CD4-positive, alpha-beta T cell treated with Interleukin-2 at 100 ng/mL for 4 hours (primary cell): ENCODE measurements around the gene SULT1A4.
"Not testable (repeated sequence)": the region's sequence is repeated elsewhere in the genome, so short reads cannot be mapped to it uniquely, and the experiment has no call there.

ENCODE experiments used
- DNase-seq: peaks from one replicate; pipeline ENCODE4 v3.0.0-alpha.2; 2020; ENCODE audit warnings: low spot score

SULT1A4 gene

DNA sequence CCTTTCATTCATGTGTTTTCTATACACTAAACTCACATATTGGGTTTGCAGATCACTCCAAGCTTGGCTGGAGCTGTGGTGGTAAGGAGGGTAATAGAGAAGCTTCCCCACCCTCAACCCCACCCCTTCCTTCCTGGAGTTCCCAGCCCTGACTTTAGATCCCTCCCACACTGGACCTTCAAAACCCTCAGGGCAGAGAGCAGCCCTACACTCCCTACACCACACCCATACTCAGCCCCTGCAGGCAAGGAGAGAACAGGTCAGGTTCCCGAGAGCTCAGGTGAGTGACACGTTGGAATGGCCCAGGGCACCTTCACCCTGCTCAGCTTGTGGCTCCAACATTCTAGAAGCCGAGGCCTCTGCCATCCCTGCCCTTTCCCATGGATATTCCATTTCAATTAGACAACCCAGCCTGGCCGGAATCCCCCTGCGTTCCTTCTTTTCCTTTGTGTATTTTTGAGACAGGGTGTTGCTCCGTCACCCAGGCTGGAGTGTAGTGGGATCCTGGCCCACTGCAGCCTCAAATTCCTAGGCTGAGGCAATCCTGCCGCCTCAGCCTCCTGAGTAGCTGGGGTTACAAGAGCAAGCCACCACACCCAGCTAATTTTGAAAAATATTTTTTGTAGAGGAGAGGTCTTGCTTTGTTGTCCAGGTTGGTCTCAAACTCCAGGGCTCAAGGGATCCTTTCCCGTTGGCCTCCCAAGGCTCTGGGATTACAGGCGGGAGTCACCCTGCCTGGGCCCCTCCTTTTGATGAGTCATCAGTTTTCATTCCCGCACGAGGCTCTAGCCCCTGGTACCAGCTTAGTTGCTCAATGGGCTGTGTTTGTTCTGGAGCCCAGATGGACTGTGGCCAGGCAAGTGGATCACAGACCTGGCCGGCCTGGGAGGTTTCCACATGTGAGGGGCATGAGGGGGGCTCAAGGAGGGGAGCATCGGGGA lies at the start of gene SULT1A4:
Gene SULT1A4, plus strand, starts transcription at position 208 of the 941 bp plus-strand sequence. CDS start 1,473 bp downstream, outside the sequence.
- DNase-seq = not testable (repeated sequence)

DNA sequence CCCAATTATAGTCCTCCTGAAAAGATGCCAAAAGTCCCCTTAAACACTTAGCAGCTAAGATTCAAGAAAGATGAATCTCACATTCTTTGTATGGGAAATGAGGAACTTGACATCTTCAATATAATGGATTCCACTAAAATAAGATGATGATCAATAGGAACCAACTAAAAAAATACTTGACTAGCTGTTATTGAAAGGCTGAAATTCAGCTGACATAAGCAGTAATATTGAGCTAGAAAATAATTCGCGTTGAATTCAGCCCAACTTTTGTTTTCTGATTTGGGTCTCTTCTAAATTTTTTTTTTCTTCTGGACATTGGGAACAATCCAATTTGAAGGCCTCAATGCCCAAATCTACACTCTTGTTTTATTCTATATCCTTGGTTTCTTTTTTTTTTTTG lies 36.1 kb upstream of the SULT1A4 start:
- not testable (repeated sequence) for DNase-seq

DNA sequence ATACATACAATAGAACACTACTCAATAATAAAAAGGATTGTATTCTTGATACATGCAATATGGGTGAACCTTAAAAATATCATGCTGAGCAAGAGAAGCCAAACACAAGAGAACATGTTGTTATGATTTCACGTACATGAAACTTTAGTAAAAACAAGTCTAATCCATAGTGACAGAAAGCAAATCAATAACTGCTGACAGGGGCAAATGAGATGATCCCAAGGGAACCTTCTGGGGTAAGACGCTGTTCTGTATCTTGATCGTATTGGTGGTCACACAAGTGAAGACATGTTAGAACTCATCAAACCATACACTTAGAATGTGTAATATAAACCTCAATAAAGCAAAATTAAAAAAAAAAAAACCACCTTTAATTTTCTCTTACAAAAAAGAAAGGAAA lies 34.3 kb upstream of the SULT1A4 start:
- not testable (repeated sequence) for DNase-seq

DNA sequence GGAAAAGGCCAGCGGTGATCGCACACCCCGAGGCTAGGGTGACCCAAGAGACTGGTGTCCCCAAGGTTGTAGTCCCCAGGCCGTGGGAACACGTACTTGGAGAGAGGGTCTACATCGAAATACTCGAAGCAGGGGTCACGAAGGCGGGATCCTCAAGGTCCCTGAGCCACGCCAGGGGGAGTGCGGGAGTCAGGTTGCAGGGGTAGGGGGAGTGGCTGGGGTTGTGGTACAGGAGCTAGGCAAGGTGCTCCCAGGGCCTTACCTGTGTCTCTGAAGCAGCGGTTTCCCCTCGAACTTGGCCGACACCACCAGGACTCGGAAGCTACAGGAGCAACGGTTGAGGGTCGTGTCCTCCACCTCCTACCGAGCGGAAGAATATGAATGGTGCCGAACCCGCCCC lies 6.0 kb upstream of the SULT1A4 start:
- DNase-seq = not testable (repeated sequence)

DNA sequence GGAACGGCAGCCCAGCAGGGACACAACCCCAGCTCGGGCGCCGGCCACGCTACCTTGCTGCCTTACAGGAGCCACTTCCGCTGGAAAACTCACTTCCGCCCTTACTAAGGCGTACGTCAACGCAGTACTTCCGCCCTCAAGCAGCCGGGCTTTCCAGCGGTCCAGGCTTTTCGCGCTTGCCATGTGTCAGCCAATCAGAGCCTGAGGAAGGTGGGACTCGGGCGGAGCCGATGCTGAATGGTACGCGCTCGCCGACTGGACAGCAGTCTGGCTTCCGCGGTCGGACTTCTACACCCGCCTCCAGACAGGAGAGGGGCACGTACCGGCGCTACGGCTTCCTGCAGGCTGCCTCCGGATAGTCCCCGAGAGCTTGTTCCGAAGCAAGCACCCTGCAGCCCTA lies 5.4 kb upstream of the SULT1A4 start, which contains the start of the genes BOLA2 and SLX1B:
Gene BOLA2, minus strand, starts transcription at position 83 of the 400 bp plus-strand sequence. CDS start 98 bp downstream, outside the sequence.
Gene SLX1B, plus strand, starts transcription at position 265 of the 400 bp plus-strand sequence.
- DNase-seq = not testable (repeated sequence)

DNA sequence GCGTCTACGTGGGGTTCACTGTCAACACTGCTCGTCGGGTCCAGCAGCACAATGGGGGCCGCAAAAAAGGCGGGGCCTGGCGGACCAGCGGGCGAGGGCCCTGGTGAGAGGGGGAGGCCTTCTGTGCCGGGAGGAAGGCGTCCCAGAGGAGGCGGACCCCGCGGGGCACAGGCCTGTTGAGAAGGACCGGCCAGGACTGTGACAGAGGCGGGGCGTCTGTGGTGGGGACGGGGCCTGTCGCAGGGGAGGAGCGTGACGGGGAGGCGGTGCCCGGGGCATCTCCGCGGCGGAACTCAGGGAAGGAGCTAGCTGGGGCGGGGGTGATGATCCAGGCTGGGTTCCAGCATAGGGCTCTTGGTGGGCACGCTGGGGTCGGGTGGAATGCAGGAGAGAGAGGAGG lies 4.9 kb upstream of the SULT1A4 start:
- not testable (repeated sequence) for DNase-seq

DNA sequence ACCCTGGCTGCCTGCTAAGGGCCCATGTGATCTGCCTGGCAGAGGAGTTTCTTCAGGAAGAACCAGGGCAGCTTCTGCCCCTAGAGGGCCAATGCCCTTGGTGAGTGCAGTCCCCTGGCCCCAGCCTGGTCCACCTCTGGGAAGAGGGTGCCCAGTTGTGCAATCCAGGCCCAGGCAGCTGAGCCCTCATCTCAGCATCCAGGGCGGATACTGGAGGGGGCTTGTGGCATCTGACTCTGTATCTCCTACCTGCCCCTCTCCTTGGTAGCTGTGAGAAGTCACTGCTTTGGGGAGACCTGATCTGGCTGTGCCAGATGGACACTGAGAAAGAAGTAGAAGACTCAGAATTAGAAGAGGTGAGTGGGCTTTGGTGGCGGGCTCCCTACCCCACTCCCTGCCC lies 2.1 kb upstream of the SULT1A4 start:
- DNase-seq = not testable (repeated sequence)

DNA sequence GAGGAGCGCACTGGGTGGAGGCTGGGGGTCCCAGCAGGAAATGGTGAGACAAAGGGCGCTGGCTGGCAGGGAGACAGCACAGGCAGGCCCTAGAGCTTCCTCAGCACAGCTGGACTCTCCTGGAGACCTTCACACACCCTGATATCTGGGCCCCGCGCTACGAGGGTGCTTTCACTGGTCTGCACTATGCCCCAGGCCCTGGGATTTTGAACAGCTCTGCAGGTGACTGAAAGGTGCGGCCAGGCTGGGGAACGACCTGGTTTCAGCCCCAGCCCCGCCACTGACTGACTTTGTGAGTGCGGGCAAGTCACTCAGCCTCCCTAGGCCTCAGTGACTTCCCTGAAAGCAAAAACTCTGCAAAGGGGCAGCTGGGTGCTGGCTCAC lies 926 bp downstream of the SULT1A4 start:
- not testable (repeated sequence) for DNase-seq

DNA sequence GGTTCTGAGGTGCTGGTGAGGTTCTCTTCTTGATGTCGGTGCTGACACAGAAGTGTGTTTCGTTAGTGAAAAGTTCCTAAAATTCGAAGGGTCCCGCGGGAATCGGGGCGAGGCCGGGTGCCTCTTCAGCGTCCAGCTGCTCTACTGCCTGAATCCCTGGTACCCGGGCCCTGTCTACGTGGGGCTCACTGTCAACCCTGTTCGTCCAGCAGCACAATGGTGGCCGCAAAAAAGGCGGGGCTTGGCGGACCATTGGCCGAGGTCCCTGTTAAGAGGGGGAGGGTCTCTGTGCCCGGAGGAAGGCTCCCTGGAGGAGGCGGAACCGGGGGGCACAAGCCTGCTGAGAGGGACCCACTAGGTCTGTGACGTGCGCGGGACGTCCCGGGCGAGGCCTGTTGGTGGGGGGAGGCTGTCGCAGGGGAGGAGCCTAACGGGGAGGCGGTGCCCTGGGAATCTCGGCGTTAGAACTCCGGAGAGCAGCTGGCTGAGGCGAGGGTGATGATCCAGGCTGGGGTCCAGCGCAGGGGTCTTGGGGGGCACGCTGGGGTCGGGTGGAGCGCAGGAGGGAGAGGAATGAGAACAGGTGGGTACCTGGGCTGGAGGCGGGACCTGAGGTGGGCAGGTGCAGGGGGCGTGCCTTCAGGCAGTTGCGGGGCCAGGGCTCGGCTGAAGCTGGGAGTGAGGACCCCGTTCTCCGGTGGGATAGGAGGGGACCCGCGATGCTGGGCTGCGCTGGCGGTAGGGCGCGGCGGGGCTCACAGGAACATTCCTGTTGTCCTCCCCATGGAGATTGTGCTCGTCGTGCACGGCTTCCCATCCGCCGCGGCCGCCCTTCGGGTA lies 6.5 kb downstream of the SULT1A4 start:
- not testable (repeated sequence) for DNase-seq

DNA sequence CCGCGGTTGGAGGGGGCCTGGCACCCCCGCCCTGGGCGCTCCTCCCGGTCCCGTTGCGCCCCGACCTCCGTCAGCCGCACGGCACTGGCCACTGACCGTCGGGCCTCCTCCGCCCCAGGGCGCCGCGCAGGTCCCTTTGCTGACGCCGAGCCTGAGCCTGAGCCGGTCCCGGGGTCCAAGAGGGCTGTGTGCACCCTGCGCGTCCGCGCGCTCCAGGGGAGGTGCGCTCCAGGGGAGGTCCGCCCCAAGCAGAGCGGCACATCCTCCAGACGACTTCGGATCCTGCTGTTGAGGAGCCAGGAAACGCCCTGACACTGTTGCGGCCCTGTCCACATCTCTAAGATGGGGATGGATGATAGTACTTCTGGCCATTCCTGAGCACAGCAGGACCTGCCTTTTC lies 7.2 kb downstream of the SULT1A4 start:
- not testable (repeated sequence) for DNase-seq

DNA sequence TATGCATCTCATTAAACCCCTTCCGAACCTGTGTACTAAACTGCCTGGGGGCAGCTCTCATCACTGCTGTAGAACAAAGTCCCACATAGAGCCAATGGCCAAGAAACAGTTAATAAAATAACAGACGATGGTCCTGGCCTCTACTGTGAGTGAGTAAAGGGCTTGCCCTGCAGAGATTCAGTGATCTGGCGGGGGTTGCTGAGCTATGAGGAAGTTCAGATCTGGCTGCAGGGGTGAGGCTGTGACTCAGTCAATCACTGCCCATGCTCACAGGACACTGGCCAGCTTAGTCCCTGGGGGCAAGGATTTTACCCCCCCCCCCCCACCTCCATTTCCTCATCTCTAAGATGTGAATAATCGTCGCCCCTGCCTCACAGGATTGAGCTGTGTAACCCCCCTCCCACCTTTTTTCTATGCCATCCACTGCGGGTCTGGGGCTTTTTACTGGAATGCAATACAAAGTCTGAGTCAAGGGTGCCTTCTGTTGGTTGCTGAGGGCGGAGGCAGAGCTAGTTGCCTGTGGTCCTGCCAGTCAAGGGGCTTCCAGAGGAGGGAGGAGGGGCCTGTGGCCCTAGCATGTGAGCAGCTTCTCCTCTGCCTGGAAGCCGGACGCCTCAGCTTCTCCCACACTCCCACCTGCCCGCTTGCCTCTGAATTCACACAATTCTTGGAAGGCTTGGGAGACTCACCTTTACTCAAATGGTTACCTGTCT lies 8.1 kb downstream of the SULT1A4 start:
- not testable (repeated sequence) for DNase-seq

DNA sequence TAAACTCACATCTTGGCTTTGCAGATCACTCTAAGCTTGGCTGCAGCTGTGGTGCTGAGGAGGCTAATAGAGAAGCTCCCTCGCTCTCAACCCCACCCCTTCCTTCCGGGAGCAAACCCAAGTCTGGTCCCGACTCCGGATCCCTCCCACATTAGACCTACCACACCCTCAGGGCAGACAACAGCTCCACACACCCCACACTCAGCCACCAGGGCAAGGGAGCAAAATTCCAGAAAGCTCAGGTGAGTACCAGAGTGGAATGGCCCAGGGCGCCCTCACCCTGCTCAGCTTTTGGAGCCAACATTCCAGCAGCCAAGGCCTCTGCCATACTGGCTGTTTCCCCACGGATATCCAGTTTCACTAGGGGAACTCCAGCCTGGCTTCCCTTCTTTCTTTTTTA lies 9.9 kb downstream of the SULT1A4 start:
- DNase-seq = peak; percentile 79

DNA sequence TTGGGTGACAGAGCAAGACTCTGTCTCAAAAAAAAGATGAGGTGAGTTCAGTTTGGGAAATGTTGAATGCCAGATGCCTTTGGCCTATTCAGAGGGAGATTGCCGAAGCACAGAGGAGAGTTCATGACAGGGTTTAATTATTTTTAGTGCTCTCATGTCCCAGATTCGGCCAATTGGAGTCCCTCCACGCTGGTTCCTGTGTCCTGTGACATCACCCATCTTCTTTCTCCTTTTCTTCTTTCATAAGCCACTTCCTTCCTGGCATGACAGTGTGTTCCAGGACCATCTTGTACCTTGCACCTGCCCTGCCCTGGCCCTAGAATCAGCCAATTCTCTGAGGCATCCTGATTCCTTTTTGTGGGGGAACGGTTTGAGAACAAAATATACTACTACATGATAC lies 12.4 kb downstream of the SULT1A4 start:
- DNase-seq = not testable (repeated sequence)

DNA sequence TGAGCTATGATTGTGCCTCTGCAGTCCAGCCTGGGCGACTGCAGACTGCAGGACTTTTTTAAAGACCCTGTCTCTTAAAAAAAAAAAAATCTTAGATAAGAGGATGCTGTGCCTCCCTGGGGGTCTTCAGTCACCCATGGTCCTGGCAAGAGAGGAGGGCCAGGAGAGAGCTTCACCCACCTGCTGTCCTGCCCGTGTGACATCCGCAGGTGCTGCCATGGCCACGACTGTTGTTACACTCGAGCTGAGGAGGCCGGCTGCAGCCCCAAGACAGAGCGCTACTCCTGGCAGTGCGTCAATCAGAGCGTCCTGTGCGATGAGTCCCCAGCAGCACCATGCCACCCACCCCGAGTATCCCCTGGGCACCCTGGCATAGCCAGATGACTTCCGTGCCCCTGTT lies 22.6 kb downstream of the SULT1A4 start:
- DNase-seq = not testable (repeated sequence)

DNA sequence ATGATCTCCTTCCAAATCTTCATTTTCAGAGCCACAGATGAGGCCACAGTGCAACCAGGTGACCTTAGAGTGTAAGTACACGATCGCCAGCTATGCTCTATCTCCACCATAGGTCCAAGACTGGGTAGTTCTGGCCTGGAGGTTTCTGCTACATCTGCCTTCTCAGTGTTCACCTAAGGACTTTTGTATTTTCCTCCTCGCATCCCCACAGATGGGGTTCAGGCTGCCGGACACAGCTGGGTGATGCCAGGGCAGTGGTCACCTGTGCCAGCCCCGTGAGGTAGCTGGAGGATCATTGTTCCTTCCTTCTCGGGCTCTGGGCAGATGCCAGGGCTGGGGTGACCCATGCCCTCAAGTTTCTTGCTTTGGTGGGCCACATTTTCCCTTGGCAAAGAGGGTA lies 46.6 kb downstream of the SULT1A4 start, which contains the start of gene NPIPB12:
Gene NPIPB12, minus strand, starts transcription at position 101 of the 400 bp plus-strand sequence.
- DNase-seq = not testable (repeated sequence)
